SK-N-SH (cell line): ENCODE results near the gene FALEC.

Experiments
- POLR2AphosphoS5 ChIP-seq: IDR thresholded peaks from 2 replicates; pipeline ENCODE4 v1.6.1; 2012; ENCODE audit warnings: low read depth, low read length
- TF ChIP-seq, protein P1 (sequence below): fragments of 200-600 bp; sonication (generic); IDR thresholded peaks from 2 replicates; pipeline ENCODE4 v1.6.1; 2017; ENCODE audit warnings: antibody characterized with exemption, mild to moderate bottlenecking, moderate library complexity

DNA sequence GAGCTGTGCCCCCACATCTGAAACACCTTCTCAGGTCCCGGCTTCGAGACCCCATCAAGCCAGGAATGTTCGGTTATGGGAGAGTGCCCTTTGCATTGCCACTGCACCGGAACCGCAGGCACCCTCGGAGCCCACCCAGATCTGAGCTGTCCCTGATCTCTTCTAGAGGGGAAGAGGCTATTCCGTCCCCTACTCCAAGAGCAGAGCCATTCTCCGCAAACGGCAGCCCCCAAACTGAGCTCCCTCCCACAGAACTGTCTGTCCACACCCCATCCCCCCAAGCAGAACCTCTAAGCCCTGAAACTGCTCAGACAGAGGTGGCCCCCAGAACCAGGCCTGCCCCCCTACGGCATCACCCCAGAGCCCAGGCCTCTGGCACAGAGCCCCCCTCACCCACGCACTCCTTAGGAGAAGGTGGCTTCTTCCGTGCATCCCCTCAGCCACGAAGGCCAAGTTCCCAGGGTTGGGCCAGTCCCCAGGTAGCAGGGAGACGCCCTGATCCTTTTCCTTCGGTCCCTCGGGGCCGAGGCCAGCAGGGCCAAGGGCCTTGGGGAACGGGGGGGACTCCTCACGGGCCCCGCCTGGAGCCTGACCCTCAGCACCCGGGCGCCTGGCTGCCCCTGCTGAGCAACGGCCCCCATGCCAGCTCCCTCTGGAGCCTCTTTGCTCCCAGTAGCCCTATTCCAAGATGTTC is 38.0 kb downstream of the FALEC start:
- TF ChIP-seq, protein P1, sequence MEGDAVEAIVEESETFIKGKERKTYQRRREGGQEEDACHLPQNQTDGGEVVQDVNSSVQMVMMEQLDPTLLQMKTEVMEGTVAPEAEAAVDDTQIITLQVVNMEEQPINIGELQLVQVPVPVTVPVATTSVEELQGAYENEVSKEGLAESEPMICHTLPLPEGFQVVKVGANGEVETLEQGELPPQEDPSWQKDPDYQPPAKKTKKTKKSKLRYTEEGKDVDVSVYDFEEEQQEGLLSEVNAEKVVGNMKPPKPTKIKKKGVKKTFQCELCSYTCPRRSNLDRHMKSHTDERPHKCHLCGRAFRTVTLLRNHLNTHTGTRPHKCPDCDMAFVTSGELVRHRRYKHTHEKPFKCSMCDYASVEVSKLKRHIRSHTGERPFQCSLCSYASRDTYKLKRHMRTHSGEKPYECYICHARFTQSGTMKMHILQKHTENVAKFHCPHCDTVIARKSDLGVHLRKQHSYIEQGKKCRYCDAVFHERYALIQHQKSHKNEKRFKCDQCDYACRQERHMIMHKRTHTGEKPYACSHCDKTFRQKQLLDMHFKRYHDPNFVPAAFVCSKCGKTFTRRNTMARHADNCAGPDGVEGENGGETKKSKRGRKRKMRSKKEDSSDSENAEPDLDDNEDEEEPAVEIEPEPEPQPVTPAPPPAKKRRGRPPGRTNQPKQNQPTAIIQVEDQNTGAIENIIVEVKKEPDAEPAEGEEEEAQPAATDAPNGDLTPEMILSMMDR: no peak
- TF ChIP-seq POLR2AphosphoS5: no peak
